ENCODE results near the gene EEIG2.
"Not testable (repeated sequence)": the region's sequence is repeated elsewhere in the genome, so short reads cannot be mapped to it uniquely, and the experiment has no call there.

The EEIG2 gene

DNA sequence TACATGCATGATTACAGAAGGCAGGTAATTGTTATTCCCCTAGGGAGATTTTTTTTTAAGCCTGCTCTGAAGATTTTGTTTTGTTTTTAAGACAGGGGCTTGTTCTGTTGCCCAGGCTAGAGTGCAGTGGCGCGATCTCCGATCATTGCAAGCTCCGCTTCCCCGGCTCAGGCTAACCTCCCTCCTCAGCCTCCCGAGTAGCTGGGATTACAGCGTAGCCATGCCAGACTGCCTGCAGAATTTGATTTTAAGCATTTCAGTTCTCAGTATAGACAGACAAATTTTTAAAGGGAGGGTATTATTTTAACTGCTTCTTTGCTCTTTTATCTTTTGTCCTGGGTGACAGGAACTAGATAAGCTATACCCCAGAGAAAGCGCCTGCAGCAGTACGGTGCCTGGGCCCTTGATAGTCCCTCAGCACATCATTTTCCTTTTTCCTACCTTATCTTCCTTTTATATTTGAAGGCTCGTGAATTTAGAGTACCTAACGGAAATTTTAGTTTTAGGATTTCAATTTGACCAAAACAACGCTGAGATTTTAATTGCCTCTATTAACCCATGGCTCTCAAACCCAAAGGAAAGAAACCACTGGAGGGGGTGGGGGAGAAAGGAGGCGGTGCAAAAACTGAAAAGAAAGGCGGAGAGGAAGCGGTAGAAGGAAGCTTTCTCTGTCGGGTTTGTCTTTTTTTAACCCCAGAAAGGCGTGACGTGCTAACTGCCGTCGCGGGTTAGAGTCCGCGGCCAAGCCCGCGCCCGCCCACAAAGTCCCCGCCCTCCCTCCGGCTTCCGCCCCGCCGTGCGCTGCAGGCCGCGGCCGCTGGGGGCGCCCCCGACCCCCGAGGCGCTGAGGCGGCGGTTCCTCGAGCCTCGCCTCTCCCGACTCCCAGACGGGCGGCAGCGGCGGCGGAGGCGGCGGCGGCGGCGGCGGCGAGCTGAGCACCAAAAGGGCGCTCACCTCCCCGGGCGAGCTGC is at the start of gene EEIG2:
TSS of gene EEIG2 (plus strand) at position 886 of the 972 bp plus-strand sequence. CDS start 329 bp downstream, outside the sequence.
- DNase-seq: peak; percentile 35

DNA sequence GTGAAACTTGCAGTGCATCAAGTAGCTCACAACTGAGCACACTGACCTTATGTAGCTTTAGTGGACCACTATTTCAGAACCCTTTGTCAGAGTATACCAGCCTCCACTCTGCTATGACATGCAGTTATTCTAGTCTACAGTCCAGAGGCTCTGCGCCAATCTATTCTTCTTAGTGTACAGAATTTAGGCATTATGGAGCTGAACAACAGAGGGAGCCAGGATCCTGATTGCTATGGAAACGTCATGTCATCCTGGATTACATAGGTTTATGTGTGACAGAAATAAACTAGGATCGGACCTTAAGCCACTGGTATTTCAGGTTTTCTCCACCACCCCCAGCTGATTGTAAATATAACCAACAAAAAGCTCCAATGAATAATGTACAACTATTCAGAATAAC is 48.1 kb upstream of the EEIG2 start:
- no peak for DNase-seq

DNA sequence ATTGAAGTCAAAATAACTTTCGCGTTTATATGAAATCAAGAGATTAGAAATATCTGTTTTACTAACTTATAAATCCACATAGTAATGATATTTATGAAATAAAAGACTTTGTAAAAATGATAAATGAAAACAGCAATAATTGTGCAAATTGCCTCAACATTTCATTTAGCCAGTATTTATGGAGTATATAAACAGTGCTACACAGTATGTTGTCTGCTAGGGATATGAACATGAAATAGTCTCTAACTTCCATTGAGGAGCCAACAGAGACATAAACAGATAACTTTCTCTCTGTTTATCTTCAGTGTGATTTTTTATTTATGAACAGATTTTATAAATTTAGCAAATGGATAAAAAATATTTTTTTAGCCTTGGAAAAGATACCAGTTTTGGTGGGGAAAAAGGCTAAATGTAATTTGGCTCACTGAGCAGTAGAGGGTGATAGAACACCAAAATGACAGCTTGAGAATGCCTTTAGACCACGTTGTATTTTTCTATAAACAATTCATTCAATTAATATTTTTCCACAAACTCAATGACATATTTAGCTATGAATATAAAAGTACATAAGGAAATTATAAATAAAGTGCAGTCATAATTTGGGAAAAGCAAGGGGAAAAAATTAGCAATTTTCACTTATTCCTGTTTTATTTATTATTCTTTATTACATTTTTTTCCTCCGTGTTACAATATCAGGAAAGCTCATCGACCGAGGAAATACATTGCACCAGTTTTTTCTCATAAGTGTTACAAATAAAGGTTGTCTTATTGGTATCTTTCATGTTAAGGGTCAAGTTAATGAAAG is 47.5 kb upstream of the EEIG2 start:
- DNase-seq: peak; percentile 3

DNA sequence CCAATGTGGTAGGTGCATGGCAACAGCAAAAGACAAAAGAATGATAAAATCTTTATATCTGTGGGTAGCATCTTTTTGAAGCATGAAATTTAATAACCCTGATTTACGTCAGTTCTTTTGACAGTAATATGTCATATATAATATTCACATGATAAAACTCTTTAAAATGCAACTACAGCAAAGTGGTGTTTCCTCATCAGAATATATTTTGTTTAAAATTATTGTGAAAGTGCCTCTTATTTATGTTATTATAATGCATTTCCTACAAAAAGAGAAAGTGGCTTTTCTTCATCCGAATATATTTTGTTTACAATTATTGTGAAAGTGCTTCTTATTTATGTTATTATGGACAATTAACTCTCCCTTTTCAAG is 46.9 kb upstream of the EEIG2 start:
- DNase-seq: no peak

DNA sequence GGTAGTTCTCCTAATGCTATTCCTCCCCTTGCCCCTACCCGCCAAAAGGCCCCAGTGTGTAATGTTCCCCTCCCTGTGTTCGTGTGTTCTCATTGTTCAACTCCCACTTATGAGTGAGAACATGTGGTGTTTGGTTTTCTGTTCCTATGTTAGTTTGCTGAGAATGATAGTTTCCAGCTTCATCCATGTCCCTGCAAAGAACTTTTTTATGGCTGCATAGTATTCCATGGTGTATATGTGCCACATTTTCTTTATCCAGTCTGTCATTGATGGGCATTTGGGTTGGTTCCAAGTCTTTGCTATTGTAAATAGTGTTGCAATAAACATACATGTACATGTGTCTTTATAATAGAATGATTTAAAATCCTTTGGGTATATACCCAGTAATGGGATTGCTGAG is 46.0 kb upstream of the EEIG2 start:
- not testable (repeated sequence) for DNase-seq

DNA sequence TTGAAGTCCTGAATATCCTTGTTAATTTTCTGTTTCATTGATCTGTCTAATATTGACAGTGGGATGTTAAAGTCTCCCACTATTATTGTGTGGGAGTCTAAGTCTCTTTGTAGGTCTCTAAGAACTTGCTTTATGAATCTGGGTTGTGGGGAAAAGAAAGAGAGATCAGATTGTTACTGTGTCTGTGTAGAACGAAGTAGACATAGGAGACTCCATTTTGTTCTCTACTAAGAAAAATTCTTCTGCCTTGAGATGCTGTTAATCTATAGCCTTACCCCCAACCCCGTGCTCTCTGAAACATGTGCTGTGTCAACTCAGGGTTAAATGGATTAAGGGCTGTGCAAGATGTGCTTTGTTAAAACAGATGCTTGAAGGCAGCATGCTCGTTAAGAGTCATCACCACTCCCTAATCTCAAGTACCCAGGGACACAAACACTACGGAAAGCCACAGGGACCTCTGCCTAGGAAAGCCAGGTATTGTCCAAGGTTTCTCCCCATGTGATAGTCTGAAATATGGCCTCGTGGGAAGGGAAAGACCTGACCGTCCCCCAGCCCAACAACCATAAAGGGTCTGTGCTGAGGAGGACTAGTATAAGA is 42.5 kb upstream of the EEIG2 start:
- not testable (repeated sequence) for DNase-seq

DNA sequence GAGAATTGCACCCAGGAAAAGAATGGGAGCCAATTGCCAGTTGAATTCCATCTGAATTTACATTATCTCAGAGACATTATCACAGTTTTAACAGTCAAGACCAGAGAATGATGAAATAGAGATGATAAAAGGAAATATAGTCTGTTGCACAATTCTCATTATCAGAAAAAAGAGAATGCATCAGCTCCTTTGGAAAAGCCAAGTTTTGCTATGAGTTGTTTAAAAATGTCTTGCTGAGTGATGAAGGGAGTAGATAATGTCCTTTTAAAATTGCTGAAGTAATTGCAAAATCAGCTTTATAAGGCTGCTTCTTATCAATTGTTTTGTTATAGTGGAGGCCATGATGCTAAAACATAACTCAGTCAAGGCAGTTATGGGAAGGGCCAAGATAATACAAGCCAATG is 37.9 kb upstream of the EEIG2 start:
- DNase-seq: no peak

DNA sequence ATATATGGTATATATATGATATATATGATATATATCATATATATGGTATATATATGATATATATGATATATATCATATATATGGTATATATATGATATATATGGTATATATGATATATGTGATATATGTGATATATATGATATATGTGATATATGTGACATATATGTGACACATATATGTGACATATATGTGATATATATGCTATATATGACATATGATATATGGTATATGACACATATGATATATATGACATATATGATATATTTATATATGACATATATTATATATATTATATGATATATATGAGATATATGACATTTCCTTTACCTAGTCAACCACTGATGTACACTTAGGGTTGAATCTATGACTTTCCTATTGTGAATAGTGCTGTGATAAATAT is 36.1 kb upstream of the EEIG2 start:
- no peak for DNase-seq

DNA sequence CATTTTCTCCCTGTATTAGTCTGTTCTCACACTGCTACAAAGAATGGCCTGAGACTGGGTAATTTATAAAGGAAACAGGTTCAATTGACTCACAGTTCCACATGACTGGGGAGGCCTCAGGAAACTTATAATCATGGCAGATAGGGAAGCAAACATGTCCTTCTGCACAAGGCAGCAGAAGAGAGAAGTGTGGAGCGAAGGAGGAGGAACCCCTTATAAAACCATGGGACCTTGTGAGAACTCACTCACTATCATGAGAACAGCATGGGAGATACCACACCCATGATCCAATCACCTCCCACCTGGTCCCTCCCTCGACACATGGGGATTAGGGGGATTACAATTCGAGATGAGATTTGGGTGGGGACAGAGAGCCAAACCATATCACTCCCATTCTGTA is 35.2 kb upstream of the EEIG2 start:
- DNase-seq: no peak

DNA sequence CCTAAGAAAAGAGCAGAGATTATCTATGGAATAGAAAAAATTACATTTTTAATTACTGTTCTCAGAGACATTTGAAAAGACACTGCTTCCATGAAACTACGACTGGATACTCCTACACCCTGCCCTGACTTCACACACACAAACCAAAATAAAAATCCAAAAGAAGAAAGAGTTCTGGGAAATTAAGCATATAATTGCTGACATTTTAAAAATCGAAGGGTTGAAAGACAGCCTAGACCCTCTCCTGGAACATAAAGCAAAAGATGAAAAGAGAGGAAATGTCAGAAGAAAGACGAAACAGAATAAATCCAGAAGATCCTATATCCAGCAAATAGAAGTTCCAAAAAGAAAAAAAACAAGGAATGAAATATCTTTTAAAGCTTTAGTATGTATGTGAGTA is 32.8 kb upstream of the EEIG2 start:
- DNase-seq: no peak

DNA sequence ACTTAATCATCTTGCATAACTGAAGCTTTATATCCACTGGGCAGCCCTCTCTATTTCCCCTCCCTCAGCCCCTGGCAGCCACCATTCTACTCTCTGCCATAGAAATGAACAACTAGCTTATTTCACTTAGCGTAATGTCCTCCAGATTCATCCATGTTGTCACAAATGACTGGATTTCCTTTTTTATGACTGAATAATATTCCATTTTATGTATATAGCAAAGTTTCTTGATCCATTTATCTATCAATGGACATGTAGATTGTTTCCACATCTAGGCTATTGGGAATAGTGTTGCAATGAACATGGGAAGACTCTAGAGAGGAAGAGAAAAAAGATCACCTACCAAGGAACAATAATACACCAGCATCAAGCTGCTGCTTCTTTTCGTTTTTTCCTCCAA is 32.1 kb upstream of the EEIG2 start:
- no peak for DNase-seq

DNA sequence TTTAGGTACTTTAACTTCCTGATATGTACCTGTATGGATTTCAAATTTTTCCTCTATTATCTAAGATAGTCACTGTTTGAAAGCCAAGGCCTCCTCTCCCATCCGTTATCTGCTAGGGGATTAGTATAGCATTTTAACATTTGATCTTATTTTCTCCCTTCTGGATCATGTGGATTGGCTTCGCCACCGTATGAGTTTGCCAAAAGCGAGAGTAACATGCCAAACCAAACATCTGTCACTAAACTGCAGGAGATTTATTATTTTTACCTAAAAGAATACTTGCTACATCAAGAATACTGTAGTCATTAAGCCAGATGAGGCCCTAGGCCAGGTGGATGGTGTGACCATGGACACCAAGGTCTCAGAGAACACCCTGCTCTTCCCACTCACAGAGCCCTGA is 28.5 kb upstream of the EEIG2 start:
- no peak for DNase-seq

DNA sequence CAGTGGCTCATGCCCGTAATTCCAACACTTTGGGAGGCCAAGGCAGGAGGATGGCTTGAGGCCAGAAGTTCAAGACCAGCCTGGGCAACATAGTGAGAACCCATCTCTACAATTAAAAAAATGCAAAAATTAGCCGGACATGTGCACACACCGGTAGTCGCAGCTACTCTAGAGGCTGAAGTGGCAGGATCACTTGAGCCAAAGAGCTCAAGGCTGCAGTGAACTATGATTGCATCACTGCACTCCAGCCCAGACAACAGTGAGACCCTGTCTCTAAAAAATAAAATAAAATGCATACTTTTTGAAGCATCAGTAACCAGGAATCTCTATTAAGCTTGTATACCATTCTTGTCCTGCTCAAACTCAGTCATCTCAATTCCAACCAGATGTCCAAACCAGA is 27.2 kb upstream of the EEIG2 start:
- DNase-seq: no peak

DNA sequence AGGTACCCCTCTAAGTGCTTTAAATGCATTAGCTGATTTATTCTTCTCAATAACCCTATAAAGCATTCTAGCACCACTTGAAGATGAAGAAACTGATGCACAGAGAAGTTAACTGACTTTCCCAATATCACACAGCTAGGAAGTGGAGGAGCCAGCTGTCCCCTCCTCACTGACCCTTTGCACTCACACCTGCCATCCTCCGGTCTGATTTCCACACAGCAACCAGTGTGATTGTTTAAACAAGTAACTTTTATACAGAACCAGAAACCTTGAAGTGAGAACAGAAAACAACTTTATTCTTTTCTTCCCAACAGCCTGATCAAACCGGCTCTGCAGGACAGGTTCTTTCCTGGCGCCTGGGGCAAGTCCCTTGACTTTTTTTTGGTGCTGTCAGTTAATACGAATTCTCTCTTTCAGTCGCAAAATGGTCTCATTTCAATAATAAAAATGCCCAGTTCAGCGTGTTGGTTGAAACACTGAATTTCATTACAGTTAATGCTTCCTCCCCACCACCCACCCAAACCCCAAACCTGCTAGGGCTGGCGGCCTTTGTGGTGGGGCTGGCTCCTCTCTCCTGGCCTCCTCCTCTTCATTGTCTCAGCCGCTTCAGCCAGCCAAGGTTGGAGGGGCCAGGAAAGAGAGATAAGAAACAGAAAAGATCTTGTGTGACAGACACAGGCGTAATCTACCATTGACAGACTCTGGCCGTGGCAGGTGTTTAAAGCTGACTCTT is 26.4 kb upstream of the EEIG2 start:
- no peak for DNase-seq

DNA sequence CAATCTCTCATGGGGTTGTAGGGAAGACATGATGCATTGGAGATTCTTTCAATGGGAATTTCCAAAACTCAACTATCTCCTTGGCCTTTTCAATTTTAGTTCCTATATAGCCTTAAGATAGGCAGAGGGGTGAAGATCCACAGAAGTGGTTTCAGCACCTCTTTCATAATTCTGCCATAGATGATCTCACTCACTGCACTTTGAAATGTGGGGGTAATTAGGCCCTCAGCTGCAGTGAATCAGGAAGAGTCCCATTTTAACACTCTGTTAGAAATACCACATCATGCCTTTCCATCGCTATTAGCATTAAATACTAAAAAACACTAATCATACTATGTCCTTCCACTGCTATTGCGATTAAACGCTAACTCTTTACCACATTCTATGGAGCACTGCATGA is 25.1 kb upstream of the EEIG2 start:
- no peak for DNase-seq

DNA sequence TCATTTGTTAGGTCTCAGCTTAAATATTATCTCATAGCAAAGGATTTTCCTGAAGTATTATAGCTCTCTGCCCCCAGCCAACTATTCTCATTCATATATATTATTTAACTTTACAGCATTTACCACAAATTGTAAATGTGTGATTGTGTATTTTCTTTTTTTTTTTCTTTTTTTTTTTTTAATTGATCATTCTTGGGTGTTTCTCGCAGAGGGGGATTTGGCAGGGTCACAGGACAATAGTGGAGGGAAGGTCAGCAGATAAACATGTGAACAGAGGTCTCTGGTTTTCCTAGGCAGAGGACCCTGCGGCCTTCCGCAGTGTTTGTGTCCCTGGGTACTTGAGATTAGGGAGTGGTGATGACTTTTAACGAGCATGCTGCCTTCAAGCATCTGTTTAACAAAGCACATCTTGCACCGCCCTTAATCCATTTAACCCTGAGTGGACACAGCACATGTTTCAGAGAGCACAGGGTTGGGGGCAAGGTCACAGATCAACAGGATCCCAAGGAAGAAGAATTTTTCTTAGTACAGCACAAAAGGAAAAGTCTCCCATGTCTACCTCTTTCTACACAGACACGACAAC is 24.5 kb upstream of the EEIG2 start:
- not testable (repeated sequence) for DNase-seq

DNA sequence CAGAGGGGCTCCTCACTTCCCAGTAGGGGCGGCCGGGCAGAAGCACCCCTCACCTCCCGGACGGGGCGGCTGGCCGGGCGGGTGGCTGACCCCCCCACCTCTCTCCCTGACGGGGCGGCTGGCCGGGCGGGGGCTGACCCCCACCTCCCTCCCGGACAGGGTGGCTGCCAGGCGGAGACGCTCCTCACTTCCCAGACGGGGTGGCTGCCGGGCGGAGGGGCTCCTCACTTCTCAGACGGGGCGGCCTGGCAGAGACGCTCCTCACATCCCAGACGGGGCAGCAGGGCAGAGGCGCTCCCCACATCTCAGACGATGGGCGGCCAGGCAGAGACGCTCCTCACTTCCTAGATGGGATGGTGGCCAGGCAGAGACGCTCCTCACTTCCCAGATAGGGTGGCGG is 23.9 kb upstream of the EEIG2 start:
- not testable (repeated sequence) for DNase-seq

DNA sequence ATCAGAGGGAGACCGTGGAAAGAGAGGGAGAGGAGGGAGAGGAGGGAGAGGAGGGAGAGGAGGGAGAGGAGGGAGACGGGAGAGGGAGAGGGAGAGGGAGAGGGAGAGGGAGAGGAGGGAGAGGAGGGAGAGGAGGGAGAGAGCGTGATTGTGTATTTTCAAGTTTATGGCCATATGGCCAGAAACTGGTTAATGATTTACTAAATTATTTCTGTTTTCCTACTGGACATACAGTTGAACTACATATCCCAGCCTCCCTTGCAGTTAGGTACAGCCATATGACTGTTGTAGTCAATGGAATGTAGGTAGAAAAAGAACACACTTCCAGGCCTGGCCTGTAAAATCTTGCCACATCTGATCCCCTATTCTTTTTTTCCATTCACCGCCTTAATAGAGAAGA is 23.1 kb upstream of the EEIG2 start:
- not testable (repeated sequence) for DNase-seq

DNA sequence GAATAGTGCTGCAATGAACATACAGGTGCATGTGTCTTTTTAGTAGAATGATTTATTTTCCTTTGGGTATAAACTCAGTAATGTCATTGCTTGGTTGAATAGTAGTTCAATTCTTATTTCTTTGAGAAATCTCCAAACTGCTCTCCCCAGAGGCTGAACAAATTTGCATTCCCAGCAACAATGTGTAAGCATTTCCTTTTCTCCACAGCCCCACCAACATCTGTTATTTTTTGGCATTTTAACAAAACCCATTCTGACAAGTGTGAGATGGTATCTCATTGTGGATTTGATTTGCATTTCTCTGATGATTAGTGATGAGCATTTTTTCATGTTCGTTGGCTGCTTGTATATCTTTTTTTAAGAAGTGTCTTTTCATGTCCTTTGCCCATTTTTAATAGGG is 21.9 kb upstream of the EEIG2 start:
- no peak for DNase-seq

DNA sequence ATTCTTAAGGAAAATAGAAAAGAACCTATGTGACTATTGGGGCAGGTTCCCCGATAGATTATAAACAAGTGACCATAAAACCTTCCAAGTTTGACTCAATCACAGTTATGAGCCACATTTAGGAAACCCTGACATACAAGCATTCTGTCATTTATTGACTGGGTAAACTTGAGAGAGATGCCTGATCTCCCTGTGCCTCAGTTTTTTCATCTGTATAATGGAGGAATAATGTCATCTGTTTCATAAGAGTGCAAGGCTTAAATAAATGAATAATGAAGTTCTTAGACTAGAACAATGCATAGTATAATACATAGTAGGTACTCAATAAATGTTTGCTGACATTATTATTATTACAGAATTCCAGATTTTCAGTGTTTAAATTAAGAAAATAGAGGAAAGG is 18.9 kb upstream of the EEIG2 start:
- DNase-seq: no peak

DNA sequence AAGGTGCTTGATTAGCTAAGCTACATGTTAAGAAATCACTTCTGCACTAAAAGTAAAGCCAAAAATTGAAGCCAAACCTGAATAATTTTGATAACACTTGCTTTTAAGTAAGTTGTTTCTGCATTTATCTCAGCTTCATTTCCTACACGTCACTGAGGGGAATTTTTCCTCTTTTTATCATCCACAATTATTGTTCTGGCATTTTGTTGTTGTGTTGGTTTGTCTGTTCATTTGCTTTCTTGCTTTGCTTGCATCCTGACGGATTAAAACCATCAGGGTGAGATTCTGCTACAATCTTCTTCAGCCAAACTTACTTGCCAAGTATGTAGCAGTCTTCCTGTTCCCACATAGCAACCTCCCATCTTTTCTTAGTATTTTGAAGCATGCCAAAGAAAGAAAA is 18.0 kb upstream of the EEIG2 start:
- no peak for DNase-seq

DNA sequence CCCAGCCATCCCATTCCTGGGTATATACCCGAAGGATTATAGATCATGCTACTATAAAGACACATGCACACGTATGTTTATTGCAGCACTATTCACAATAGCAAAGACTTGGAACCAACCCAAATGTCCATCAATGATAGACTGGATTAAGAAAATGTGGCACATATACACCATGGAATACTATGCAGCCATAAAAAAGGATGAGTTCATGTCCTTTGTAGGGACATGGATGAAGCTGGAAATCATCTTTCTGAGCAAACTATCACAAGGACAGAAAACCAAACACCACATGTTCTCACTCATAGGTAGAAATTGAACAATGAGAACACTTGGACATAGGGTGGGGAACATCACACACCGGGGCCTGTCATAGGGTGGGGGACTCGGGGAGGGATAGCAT is 12.4 kb upstream of the EEIG2 start:
- DNase-seq: not testable (repeated sequence)

Measured in NCI-H526 treated with DMSO at 0.1 percent for 48 hours (cell line).